ENCODE measurements around the gene PAX2. TPM values are rescaled to one million over a fixed set of nuclear protein-coding genes. Genes with fewer than 3 reads are reported as not detected.
"Not testable (repeated sequence)": the region's sequence is repeated elsewhere in the genome, so short reads cannot be mapped to it uniquely, and the experiment has no call there.

PAX2 gene
- total and polyA plus RNA-seq, 2 of the 8 experiments (the other 6 are each of a cell fraction or from before 2014, with no cell fraction given) = 0.02 TPM; not detected in 1

GRCh38 chr10:100701704-100702103, 43.7 kb upstream of the PAX2 start:
- CTCF ChIA-PET (ENCODE audit: partially characterized antibody); H3K27me3 ChIP-seq (replicated peaks in 1 of 4; ENCODE audit: control insufficient read depth in 3 of 4, extremely low read depth in 1 of 4, insufficient read depth in 3 of 4, low read length in 3 of 4); H3K79me2 ChIP-seq (ENCODE audit: control insufficient read depth in 1 of 2, insufficient read depth in 2 of 2, low read length in 2 of 2); H3K4ac ChIP-seq (replicated peaks; ENCODE audit: insufficient read length, low read depth, low read length); H3K4me2 ChIP-seq (ENCODE audit: insufficient read depth in 1 of 2, low read depth in 2 of 2, low read length in 2 of 2); POLR2A ChIA-PET (ENCODE audit: partially characterized antibody); H3K9ac ChIP-seq (replicated peaks in 1 of 4; ENCODE audit: extremely low read depth in 1 of 4, low read depth in 3 of 4, low read length in 3 of 4); H2BK12ac ChIP-seq (ENCODE audit: low read depth, low read length); H4K8ac ChIP-seq (ENCODE audit: extremely low read depth, insufficient read depth, low read length); DNase-seq (ENCODE audit: low read depth in 1 of 2, low spot score in 2 of 2); FAIRE-seq; H2AFZ ChIP-seq (ENCODE audit: low read length); H2AK5ac ChIP-seq (ENCODE audit: low read depth, low read length); H2BK20ac ChIP-seq (ENCODE audit: low read length); H4K5ac ChIP-seq (ENCODE audit: insufficient read length, low read depth, low read length); H3K23ac ChIP-seq (ENCODE audit: insufficient read length); H4K20me1 ChIP-seq (replicated peaks in 1 of 2; ENCODE audit: control insufficient read depth in 1 of 2, insufficient read depth in 2 of 2, low read length in 2 of 2); H3K79me1 ChIP-seq (ENCODE audit: low read depth, low read length); H3K23me2 ChIP-seq (ENCODE audit: low read depth, low read length); H2BK120ac ChIP-seq (replicated peaks; ENCODE audit: low read depth, low read length); H3K18ac ChIP-seq (ENCODE audit: extremely low read depth, low read length); H3K14ac ChIP-seq (ENCODE audit: insufficient read length); H3K4me1 ChIP-seq (replicated peaks in 1 of 4; ENCODE audit: control insufficient read depth in 3 of 4, insufficient read depth in 4 of 4, low read length in 3 of 4); H3K56ac ChIP-seq (replicated peaks; ENCODE audit: insufficient read length, low read depth, low read length); H4K91ac ChIP-seq (replicated peaks; ENCODE audit: insufficient read length, low read length); H3K27ac ChIP-seq (ENCODE audit: low read depth, low read length); H2BK5ac ChIP-seq (ENCODE audit: low read depth, low read length); H3K9me3 ChIP-seq (ENCODE audit: insufficient read depth in 2 of 2, low read depth in 1 of 2, low read length in 1 of 2); H2BK15ac ChIP-seq (ENCODE audit: low read length); H3K36me3 ChIP-seq (ENCODE audit: control insufficient read depth in 2 of 4, insufficient read depth in 4 of 4, low read length in 3 of 4); H3K4me3 ChIP-seq (ENCODE audit: extremely low read depth in 1 of 4, insufficient read depth in 2 of 4, low read depth in 3 of 4, low read length in 4 of 4): not testable (repeated sequence)
- WGBS, 2 experiments (ENCODE audit: extremely low coverage in 1 of 2, insufficient coverage in 1 of 2, insufficient read length in 1 of 2, insufficient replicate concordance in 2 of 2, low coverage in 1 of 2, low lambda C conversion rate in 2 of 2, missing lambda C conversion rate in 1 of 2) = no CpG with 5 or more reads among the region's 2 CpGs

All from H1 (cell line).